Activated naive CD4-positive, alpha-beta T cell treated with anti-CD3 and anti-CD28 coated beads, Interleukin-2, amount 50 U/mL, for 72 hours (primary cell): ENCODE data around the gene HAUS7. TPM values are rescaled to one million over a fixed set of nuclear protein-coding genes. Genes with fewer than 3 reads are reported as not detected.

Experiments
- ATAC-seq, 2 donors: fragments of 150-1000 bp; cut with Tn5 transposase; 2 replicates each; pipeline ENCODE4 v1.10.0; 2021; ENCODE audit warnings: mild to moderate bottlenecking in 2 of 2, moderate library complexity in 2 of 2
- DNase-seq, 2 donors: peaks; one replicate each; pipeline ENCODE4 v3.0.0; 2021 to 2022; ENCODE audit warnings: low spot score in 2 of 2
- H3K27ac Mint-ChIP-seq, 2 donors: one replicate each; pipeline ENCODE4 v1.8.0; 2022; ENCODE audit warnings: mild to moderate bottlenecking in 2 of 2, mixed read lengths in 2 of 2
- H3K36me3 Mint-ChIP-seq, 2 donors: one replicate each; pipeline ENCODE4 v1.8.0; 2022; ENCODE audit warnings: mixed read lengths in 2 of 2
- H3K9me3 Mint-ChIP-seq, 2 donors: one replicate each; pipeline ENCODE4 v1.8.0; 2022; ENCODE audit warnings: mixed read lengths in 2 of 2
- total RNA-seq, 2 donors: library from RNA; stranded (reverse); gene quantifications; one replicate each; pipeline ENCODE4 v1.2.3, GENCODE V29; 2022

HAUS7 gene
- total RNA-seq, 2 donors from 2014 or later: 35.4 to 65.5 TPM

GRCh38 chrX:153488231-153488914 is 18.0 kb upstream of the HAUS7 start:
- Mint-ChIP-seq H3K9me3 (no peaks in the 10 kb centered on the region), H3K27ac (no peak overlapping the region), H3K36me3 (no peaks in the 10 kb centered on the region)
- no peak for DNase-seq
- ATAC-seq: no peak

- Mint-ChIP-seq H3K9me3 (no peaks in the 10 kb centered on the region), H3K36me3 (no peaks in the 10 kb centered on the region), H3K27ac (no peak overlapping the region)
- DNase-seq (no peak), ATAC-seq (no peak)
Measured at GRCh38 chrX:153487590-153488071, 17.3 kb upstream of the HAUS7 start.

- Mint-ChIP-seq H3K36me3 (no peaks in the 10 kb centered on the region), H3K9me3 (no peaks in the 10 kb centered on the region), H3K27ac (no peak overlapping the region)
- DNase-seq (no peak), ATAC-seq (no peak)
Measured at GRCh38 chrX:153486171-153486570, 15.8 kb upstream of the HAUS7 start.

- DNase-seq: no peak
- Mint-ChIP-seq H3K9me3 (no peaks in the 10 kb centered on the region), H3K36me3 (no peaks in the 10 kb centered on the region), H3K27ac (no peak overlapping the region)
- no peak for ATAC-seq
Measured at GRCh38 chrX:153485396-153486080, 15.2 kb upstream of the HAUS7 start.

GRCh38 chrX:153482376-153483015 is 12.1 kb upstream of the HAUS7 start:
- no peak for DNase-seq
- no peak overlapping the region for H3K27ac Mint-ChIP-seq
- no peaks in the 10 kb centered on the region for H3K36me3 Mint-ChIP-seq
- no peak for ATAC-seq
- no peaks in the 10 kb centered on the region for H3K9me3 Mint-ChIP-seq

- ATAC-seq (no peak), DNase-seq (no peak)
- Mint-ChIP-seq H3K27ac (no peak overlapping the region), H3K36me3 (no peaks in the 10 kb centered on the region), H3K9me3 (no peaks in the 10 kb centered on the region)
Measured at GRCh38 chrX:153481043-153481442, 10.7 kb upstream of the HAUS7 start.

- Mint-ChIP-seq H3K36me3 (no peaks in the 10 kb centered on the region), H3K9me3 (no peaks in the 10 kb centered on the region), H3K27ac (no peak overlapping the region)
- DNase-seq (no peak), ATAC-seq (no peak)
Measured at GRCh38 chrX:153478746-153479145, 8.4 kb upstream of the HAUS7 start.

- Mint-ChIP-seq H3K27ac (no peak overlapping the region), H3K9me3 (no peaks in the 10 kb centered on the region), H3K36me3 (no peaks in the 10 kb centered on the region)
- no peak for DNase-seq
- ATAC-seq: no peak
Measured at GRCh38 chrX:153477901-153478300, 7.5 kb upstream of the HAUS7 start.

- no peak for ATAC-seq
- DNase-seq: no peak
- H3K27ac Mint-ChIP-seq: no peak overlapping the region
- H3K9me3 Mint-ChIP-seq: no peaks in the 10 kb centered on the region
- no peaks in the 10 kb centered on the region for H3K36me3 Mint-ChIP-seq
Measured at GRCh38 chrX:153477364-153477857, 7.0 kb upstream of the HAUS7 start.

- no peaks in the 10 kb centered on the region for H3K36me3 Mint-ChIP-seq
- ATAC-seq (no peak), DNase-seq (no peak)
- H3K27ac Mint-ChIP-seq: no peak overlapping the region
- no peaks in the 10 kb centered on the region for H3K9me3 Mint-ChIP-seq
Measured at GRCh38 chrX:153476666-153477363, 6.4 kb upstream of the HAUS7 start.

GRCh38 chrX:153475751-153476281 is 5.4 kb upstream of the HAUS7 start:
- Mint-ChIP-seq H3K9me3 (no peaks in the 10 kb centered on the region), H3K36me3 (no peaks in the 10 kb centered on the region), H3K27ac (no peak overlapping the region)
- ATAC-seq: no peak
- no peak for DNase-seq

GRCh38 chrX:153475271-153475670 is 4.9 kb upstream of the HAUS7 start:
- no peak overlapping the region for H3K27ac Mint-ChIP-seq
- DNase-seq (no peak), ATAC-seq (no peak)
- H3K9me3 Mint-ChIP-seq: no peaks in the 10 kb centered on the region
- no peaks in the 10 kb centered on the region for H3K36me3 Mint-ChIP-seq

- ATAC-seq (no peak), DNase-seq (peak in 1 of 2 donors; percentile 10)
- Mint-ChIP-seq H3K9me3 (no peaks in the 10 kb centered on the region), H3K36me3 (no peaks in the 10 kb centered on the region), H3K27ac (no peak overlapping the region)
Measured at GRCh38 chrX:153474718-153475117, 4.3 kb upstream of the HAUS7 start.

GRCh38 chrX:153474266-153474665 is 3.9 kb upstream of the HAUS7 start:
- H3K36me3 Mint-ChIP-seq: no peaks in the 10 kb centered on the region
- DNase-seq (no peak), ATAC-seq (no peak)
- no peaks in the 10 kb centered on the region for H3K9me3 Mint-ChIP-seq
- no peak overlapping the region for H3K27ac Mint-ChIP-seq

- ATAC-seq (no peak), DNase-seq (no peak)
- Mint-ChIP-seq H3K9me3 (no peaks in the 10 kb centered on the region), H3K36me3 (no peaks in the 10 kb centered on the region), H3K27ac (no peak overlapping the region)
Measured at GRCh38 chrX:153473126-153473525, 2.8 kb upstream of the HAUS7 start.

GRCh38 chrX:153471663-153472280 is 1.4 kb upstream of the HAUS7 start:
- no peak for DNase-seq
- Mint-ChIP-seq H3K9me3 (no peaks in the 10 kb centered on the region), H3K36me3 (no peaks in the 10 kb centered on the region), H3K27ac (peak overlapping the region in 1 of 2 donors; percentile 71)
- no peak for ATAC-seq
